RWPE2 (cell line): ENCODE data around the gene SMAD3.

ENCODE experiments used
- ATAC-seq: fragments of 200-7000 bp; cut with Tn5 transposase; 3 replicates; pipeline ENCODE4 v1.9.1; 2021; ENCODE audit warnings: low read depth
- DNase-seq: peaks from one replicate; pipeline ENCODE4 v3.0.0-alpha.2; 2020; ENCODE audit warnings: low spot score
- H3K27ac ChIP-seq: fragments of 450-650 bp; 2 replicates; pipeline ENCODE4 v1.5.1; 2017; ENCODE audit warnings: mild to moderate bottlenecking; ENCODE audit not compliant: poor library complexity, severe bottlenecking
- H3K27me3 ChIP-seq: fragments of 250-450 bp; sonication (Bioruptor Pico); 2 replicates; pipeline ENCODE4 v1.5.1; 2021; ENCODE audit warnings: mild to moderate bottlenecking, moderate library complexity; ENCODE audit not compliant: insufficient read depth, poor library complexity, severe bottlenecking
- H3K36me3 ChIP-seq: fragments of 250-450 bp; sonication (Bioruptor Pico); 2 replicates; pipeline ENCODE4 v1.5.1; 2020; ENCODE audit warnings: low read depth, mild to moderate bottlenecking, moderate library complexity
- H3K4me1 ChIP-seq: fragments of 250-450 bp; sonication (Bioruptor Pico); 2 replicates; pipeline ENCODE4 v1.5.1; 2021; ENCODE audit warnings: mild to moderate bottlenecking, moderate library complexity; ENCODE audit not compliant: insufficient read depth, poor library complexity, severe bottlenecking
- H3K4me3 ChIP-seq: fragments of 250-450 bp; sonication (Bioruptor Pico); 2 replicates; pipeline ENCODE4 v1.5.1; 2021; ENCODE audit warnings: mild to moderate bottlenecking, moderate library complexity; ENCODE audit not compliant: severe bottlenecking
- H3K9me3 ChIP-seq: fragments of 250-450 bp; sonication (Bioruptor Pico); 2 replicates; pipeline ENCODE4 v1.5.1; 2021; ENCODE audit warnings: mild to moderate bottlenecking, moderate library complexity; ENCODE audit not compliant: severe bottlenecking
- TF ChIP-seq, protein P1 (sequence below): fragments of 450-650 bp; IDR thresholded peaks from one replicate; pipeline ENCODE4 v1.5.1; 2017; ENCODE audit warnings: mild to moderate bottlenecking, moderate library complexity; ENCODE audit not compliant: poor library complexity, severe bottlenecking

SMAD3 gene

DNA sequence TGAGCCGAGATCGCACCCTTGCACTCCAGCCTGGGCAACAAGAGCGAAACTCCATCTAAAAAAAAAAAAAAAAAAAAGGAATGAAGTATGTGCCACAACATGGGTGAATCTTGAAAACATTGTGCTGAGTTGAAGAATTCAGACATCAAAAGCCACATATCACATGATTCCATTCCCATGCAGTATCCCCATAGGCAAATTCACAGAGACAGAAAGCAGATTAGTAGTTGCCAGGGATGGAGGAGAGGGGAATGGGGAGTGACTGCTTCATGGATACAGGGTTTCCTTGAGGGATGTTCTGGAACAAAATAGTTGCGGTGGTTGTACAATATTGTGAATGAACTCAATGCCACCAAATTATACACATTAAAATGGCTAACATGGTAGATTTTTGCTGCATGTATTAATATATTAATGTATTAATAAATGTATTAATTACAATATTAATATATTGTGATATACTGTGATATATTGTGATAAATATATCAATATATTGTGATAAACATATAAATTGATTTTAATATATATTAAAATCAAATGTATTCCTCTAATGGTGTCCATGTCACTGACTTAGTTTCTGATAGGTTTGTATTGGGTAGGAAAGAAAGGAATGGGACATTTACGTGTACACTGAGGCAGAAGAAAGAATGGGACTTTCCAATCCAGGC lies 34.9 kb downstream of the SMAD3 start:
- Histone ChIP-seq H3K4me3 (no peak overlapping the region), H3K36me3 (peaks cover 38% of the 10 kb centered on the region), H3K4me1 (peaks cover 64% of the 10 kb centered on the region)

DNA sequence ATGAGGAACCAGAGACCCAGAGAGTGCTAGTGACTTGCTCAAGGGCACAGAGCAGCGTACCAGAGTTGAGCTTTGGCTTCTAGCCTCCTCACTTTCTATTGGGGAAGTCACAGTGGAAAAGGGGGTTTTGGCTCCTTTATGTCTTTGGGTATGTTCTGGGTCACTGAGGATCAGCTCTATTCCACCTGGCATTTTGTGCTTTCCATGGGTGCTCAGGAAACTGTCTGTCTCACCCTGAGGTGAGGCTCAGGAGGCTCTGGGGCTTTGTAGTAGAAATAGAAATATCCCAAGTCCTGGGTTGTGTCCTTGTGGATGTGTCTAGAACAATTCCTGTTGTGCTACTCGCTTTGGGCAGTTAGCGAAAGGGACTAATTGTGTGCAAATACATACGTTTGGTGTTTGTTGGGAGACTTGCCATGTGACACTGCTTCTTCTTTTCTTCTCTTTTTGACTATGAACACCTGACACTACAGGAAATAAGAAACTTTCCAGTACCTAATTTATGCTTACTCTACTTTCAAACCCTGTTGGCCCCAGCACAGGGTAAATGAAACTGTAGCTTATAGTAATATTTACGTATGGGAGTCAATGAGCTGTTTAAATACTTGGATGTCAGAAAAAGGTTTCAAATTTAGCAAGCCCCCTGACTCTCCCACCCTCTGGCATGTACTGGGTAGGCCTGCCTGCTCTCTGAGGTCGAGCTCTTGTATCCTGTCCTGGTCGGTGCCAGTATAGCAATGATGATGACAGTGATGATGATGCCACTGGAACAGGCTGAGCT lies 35.6 kb downstream of the SMAD3 start:
- no peaks in the 10 kb centered on the region for H3K27me3 ChIP-seq
- peaks cover 32% of the 10 kb centered on the region for H3K36me3 ChIP-seq
- no peak for DNase-seq
- TF ChIP-seq, protein P1, sequence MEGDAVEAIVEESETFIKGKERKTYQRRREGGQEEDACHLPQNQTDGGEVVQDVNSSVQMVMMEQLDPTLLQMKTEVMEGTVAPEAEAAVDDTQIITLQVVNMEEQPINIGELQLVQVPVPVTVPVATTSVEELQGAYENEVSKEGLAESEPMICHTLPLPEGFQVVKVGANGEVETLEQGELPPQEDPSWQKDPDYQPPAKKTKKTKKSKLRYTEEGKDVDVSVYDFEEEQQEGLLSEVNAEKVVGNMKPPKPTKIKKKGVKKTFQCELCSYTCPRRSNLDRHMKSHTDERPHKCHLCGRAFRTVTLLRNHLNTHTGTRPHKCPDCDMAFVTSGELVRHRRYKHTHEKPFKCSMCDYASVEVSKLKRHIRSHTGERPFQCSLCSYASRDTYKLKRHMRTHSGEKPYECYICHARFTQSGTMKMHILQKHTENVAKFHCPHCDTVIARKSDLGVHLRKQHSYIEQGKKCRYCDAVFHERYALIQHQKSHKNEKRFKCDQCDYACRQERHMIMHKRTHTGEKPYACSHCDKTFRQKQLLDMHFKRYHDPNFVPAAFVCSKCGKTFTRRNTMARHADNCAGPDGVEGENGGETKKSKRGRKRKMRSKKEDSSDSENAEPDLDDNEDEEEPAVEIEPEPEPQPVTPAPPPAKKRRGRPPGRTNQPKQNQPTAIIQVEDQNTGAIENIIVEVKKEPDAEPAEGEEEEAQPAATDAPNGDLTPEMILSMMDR: no peak
- H3K4me3 ChIP-seq: no peak overlapping the region
- peak overlapping the region; percentile 100 for H3K27ac ChIP-seq
- ATAC-seq: no peak
- no peaks in the 10 kb centered on the region for H3K9me3 ChIP-seq
- peaks cover 69% of the 10 kb centered on the region for H3K4me1 ChIP-seq

More for the DNA sequence above, 34.9 kb downstream of the SMAD3 start:
- TF ChIP-seq, protein P1: no peak
- DNase-seq (no peak), ATAC-seq (no peak)
- Histone ChIP-seq H3K27ac (peak overlapping the region; percentile 100), H3K27me3 (no peaks in the 10 kb centered on the region), H3K9me3 (no peaks in the 10 kb centered on the region)

DNA sequence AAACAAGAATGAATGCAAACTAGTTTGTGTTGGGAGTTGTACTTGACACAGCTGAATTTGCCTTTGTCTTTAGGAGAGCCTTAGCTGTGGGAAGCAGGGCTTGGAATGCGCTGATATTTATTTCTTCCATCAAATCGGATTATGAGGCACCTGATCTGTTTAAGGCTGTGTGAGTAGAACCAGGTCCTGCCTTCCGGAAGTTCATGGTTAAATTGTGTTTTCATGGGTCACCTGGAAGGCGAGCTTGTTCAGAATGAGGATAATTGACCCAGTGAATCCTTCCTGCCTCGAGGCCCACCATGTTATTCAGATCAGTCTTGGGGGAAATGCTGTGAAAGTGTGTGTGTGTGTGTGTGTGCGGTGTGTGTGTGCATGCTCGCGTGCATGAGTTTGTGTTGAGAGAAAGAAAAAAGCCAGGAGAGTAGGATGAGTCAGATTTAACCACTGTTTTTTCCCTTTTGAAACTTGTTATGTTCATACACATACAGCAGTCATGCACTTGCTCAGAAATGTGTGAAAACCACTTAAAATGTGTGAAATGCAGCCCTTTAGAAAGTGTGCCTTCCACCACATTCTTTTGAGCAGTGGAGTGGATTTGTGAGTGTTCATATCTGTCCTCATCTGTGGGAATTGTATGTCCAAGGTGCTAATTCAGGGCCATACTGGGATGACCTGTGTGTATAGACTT lies 36.7 kb downstream of the SMAD3 start:
- Histone ChIP-seq H3K27ac (peak overlapping the region; percentile 100), H3K36me3 (peaks cover 23% of the 10 kb centered on the region), H3K4me1 (peaks cover 67% of the 10 kb centered on the region), H3K9me3 (no peaks in the 10 kb centered on the region), H3K4me3 (no peak overlapping the region), H3K27me3 (no peaks in the 10 kb centered on the region)
- DNase-seq (no peak), ATAC-seq (no peak)
- TF ChIP-seq, protein P1: no peak

DNA sequence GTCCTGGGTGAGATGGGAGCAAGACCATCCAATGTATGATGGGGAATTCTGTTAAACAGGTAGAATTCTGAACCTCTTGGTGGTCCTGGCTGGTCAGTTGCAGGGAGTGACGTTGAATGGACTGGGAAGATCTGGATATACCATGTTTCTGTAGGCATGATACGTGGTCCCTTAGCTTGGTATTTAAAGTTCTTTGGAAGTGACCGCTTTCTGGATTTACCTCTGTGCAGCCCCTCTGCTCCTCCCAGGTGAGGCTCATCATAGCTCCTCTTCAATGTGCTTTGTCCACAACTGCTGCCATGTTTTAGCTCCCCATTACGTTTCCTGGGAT lies 37.2 kb downstream of the SMAD3 start:
- no peaks in the 10 kb centered on the region for H3K9me3 ChIP-seq
- peaks cover 18% of the 10 kb centered on the region for H3K36me3 ChIP-seq
- H3K4me1 ChIP-seq: peaks cover 67% of the 10 kb centered on the region
- H3K27me3 ChIP-seq: no peaks in the 10 kb centered on the region
- H3K27ac ChIP-seq: peak overlapping the region; percentile 100
- no peak for DNase-seq
- no peak overlapping the region for H3K4me3 ChIP-seq
- TF ChIP-seq, protein P1: no peak
- ATAC-seq: no peak
